HepG2 (cell line): Measurements from ENCODE around the gene SP140L. TPM values are rescaled to one million over a fixed set of nuclear protein-coding genes. Genes with fewer than 3 reads are reported as not detected.

ENCODE experiments used
- ARID4A ChIP-seq: sonication (generic); formaldehyde crosslinking; IDR thresholded peaks from 2 replicates; pipeline ENCODE4 v1.5.0; 2020; ENCODE audit warnings: mild to moderate bottlenecking, missing genetic modification reagents, borderline replicate concordance
- CENPBD1 ChIP-seq: sonication (generic); formaldehyde crosslinking; IDR thresholded peaks from 2 replicates; pipeline ENCODE4 v1.8.0; 2022; ENCODE audit warnings: missing genetic modification reagents, low read depth, mild to moderate bottlenecking, borderline replicate concordance
- MTERF4 ChIP-seq: sonication (generic); formaldehyde crosslinking; IDR thresholded peaks from 2 replicates; pipeline ENCODE4 v1.8.0; 2023; ENCODE audit warnings: mild to moderate bottlenecking, missing genetic modification reagents
- POGZ ChIP-seq: sonication (generic); formaldehyde crosslinking; IDR thresholded peaks from 2 replicates; pipeline ENCODE4 v1.4.0; 2020; ENCODE audit warnings: mild to moderate bottlenecking, missing genetic modification reagents
- SIN3A ChIP-seq: IDR thresholded peaks from 2 replicates; pipeline ENCODE4 v1.6.1; 2011; ENCODE audit warnings: low read depth, mild to moderate bottlenecking, control low read depth, low read length, borderline replicate concordance
- SKI ChIP-seq: fragments of 450-650 bp; IDR thresholded peaks from one replicate; pipeline ENCODE4 v1.6.1; 2018; ENCODE audit warnings: mild to moderate bottlenecking; ENCODE audit not compliant: partially characterized antibody
- SNAI1 ChIP-seq: sonication (generic); formaldehyde crosslinking; IDR thresholded peaks from 2 replicates; pipeline ENCODE4 v1.5.0; 2020; ENCODE audit warnings: mild to moderate bottlenecking, missing genetic modification reagents, borderline replicate concordance
- TIGD3 ChIP-seq: sonication (generic); formaldehyde crosslinking; IDR thresholded peaks from 2 replicates; pipeline ENCODE4 v1.5.1; 2020; ENCODE audit warnings: mild to moderate bottlenecking, missing genetic modification reagents, borderline replicate concordance
- ZFP1 ChIP-seq: IDR thresholded peaks from 2 replicates; pipeline ENCODE4 v1.6.1; 2016
- ZNF317 ChIP-seq: sonication (generic); formaldehyde crosslinking; IDR thresholded peaks from 2 replicates; pipeline ENCODE4 v1.5.0; 2020; ENCODE audit warnings: mild to moderate bottlenecking, missing genetic modification reagents
- ZNF460 ChIP-seq: sonication (generic); formaldehyde crosslinking; IDR thresholded peaks from 2 replicates; pipeline ENCODE4 v1.5.1; 2020; ENCODE audit warnings: missing genetic modification reagents, mild to moderate bottlenecking, borderline replicate concordance
- ZNF510 ChIP-seq: sonication (generic); formaldehyde crosslinking; IDR thresholded peaks from 2 replicates; pipeline ENCODE4 v1.4.0; 2020; ENCODE audit warnings: low read depth, mild to moderate bottlenecking, missing genetic modification reagents
- ZNF607 ChIP-seq: sonication (generic); formaldehyde crosslinking; IDR thresholded peaks from 2 replicates; pipeline ENCODE4 v1.5.1; 2020; ENCODE audit warnings: missing genetic modification reagents, mild to moderate bottlenecking, borderline replicate concordance
- ZNF724P ChIP-seq: sonication (generic); formaldehyde crosslinking; IDR thresholded peaks from 2 replicates; pipeline ENCODE4 v1.8.0; 2022; ENCODE audit warnings: missing genetic modification reagents, borderline replicate concordance
- polyA plus RNA-seq, 8 experiments: library from polyadenylated mRNA; depleted of rRNA in 3 of 8; stranded (reverse) in 7 of 8; unstranded in 1 of 8; fragments of >200 nt; fragmentation: Illumina TruSeq in 4 of 8; extraction: Trizol in 4 of 8; gene quantifications; 2 replicates each; pipeline versions ENCODE4 v1.2.1 to v1.2.3, GENCODE V29; 2011 to 2016; ENCODE audit warnings: low read depth in 4 of 8, missing spikeins in 1 of 8, mixed read lengths in 1 of 8; ENCODE audit not compliant: insufficient read depth in 1 of 8
- total RNA-seq, 5 experiments: library from RNA; depleted of rRNA; stranded (reverse); fragments of >200 nt; fragmentation: Illumina TruSeq; extraction: Trizol; gene quantifications; 2 replicates each; pipeline ENCODE4 v1.2.3, GENCODE V29; 2016; ENCODE audit warnings: low read depth in 1 of 5

The SP140L gene
- total and polyA plus RNA-seq, 2 of the 13 experiments (the other 11 are each of a cell fraction or from before 2014, with no cell fraction given), result 10.9 to 17.5 TPM

- TF ChIP-seq TIGD3 (CRISPR knock-in tag) (no peak), ZNF510 (CRISPR knock-in tag) (no peak), ARID4A (CRISPR knock-in tag) (no peak), POGZ (CRISPR knock-in tag) (peak; percentile 38; the same call in 1 of the 2 replicates), MTERF4 (CRISPR knock-in tag) (no peak), ZFP1 (CRISPR knock-in tag) (peak; percentile 57; the same call in 1 of the 2 replicates), CENPBD1 (CRISPR knock-in tag) (no peak), SIN3A (no peak), ZNF460 (no peak), SKI (no peak), ZNF317 (CRISPR knock-in tag) (peak; percentile 66; the same call in 1 of the 2 replicates), ZNF724P (CRISPR knock-in tag) (no peak), ZNF607 (no peak), SNAI1 (CRISPR knock-in tag) (no peak)
These were observed 29.1 kb downstream of the SP140L start (continued) for GRCh38 chr2:230356084-230356483.
